HepG2 (cell line): ENCODE measurements around the gene GOLGA6L6. TPM values are rescaled to one million over a fixed set of nuclear protein-coding genes. Genes with fewer than 3 reads are reported as not detected.
A peak's percentile ranks its signal among the peaks of the same experiment; 100 is the strongest.
"Not testable (repeated sequence)": the region's sequence is repeated elsewhere in the genome, so short reads cannot be mapped to it uniquely, and the experiment has no call there.

Source experiments
- ATAC-seq: fragments of 200-7000 bp; cut with Tn5 transposase; 3 replicates; pipeline ENCODE4 v1.9.1; 2020; ENCODE audit warnings: mild to moderate bottlenecking, moderate library complexity
- BruUV-seq: library from RNA; stranded (reverse); fragments of 400-500 nt; replicated peaks from 2 replicates; lab custom pipeline; 2021; lab: Mats Ljungman, UMichigan
- CTCF ChIA-PET: fragments of 300-600 bp; formaldehyde crosslinking; extraction: SDS; loops from one replicate; lab custom pipeline; 2021; ENCODE audit warnings: low total read pairs, inconsistent platforms, low intra/inter-chr PET ratio; lab: Yijun Ruan, JAX
- POLR2A ChIA-PET: fragments of 350-600 bp; sonication (Branson Sonifier 250); formaldehyde crosslinking; loops from one replicate; lab custom pipeline; 2020; ENCODE audit warnings: antibody characterized with exemption, inconsistent platforms; lab: Yijun Ruan, JAX
- DNase-seq: peaks from one replicate; pipeline ENCODE4 v3.0.0-alpha.2; 2015; ENCODE audit warnings: low spot score
- FAIRE-seq: peaks from 3 replicates; lab custom pipeline; 2011; peaks lifted over from hg19 to GRCh38; lab: Jason Lieb, UNC
- H2AFZ ChIP-seq: one replicate; pipeline ENCODE4 v1.6.1; 2011; ENCODE audit warnings: low read length, inconsistent platforms
- H3K27ac ChIP-seq: fragments of 300-600 bp; 3 replicates; pipeline ENCODE4 v1.8.0; 2011; ENCODE audit warnings: mixed run types, mild to moderate bottlenecking, mixed read lengths, low read length, inconsistent platforms; ENCODE audit not compliant: insufficient read depth; ENCODE audit errors: extremely low read length
- H3K27me3 ChIP-seq, 2 experiments: fragments of 200-600 bp in 1 of 2; 2 replicates in 1 of 2; 3 replicates in 1 of 2; pipeline versions ENCODE4 v1.6.0 to v1.8.0; 2011; ENCODE audit warnings: low read length in 2 of 2, mild to moderate bottlenecking in 2 of 2, moderate library complexity in 2 of 2, inconsistent platforms in 1 of 2; ENCODE audit not compliant: insufficient read depth in 2 of 2, control insufficient read depth in 1 of 2
- H3K36me3 ChIP-seq, 2 experiments: fragments of 200-600 bp in 1 of 2; replicated peaks in 1 of 2; 2 replicates in 1 of 2; 3 replicates in 1 of 2; pipeline versions ENCODE4 v1.5.1 to v1.8.0; 2011; ENCODE audit warnings: low read length in 2 of 2, inconsistent platforms in 1 of 2; ENCODE audit not compliant: insufficient read depth in 2 of 2, control insufficient read depth in 1 of 2
- H3K4me1 ChIP-seq: 2 replicates; pipeline ENCODE4 v1.5.1; 2012; ENCODE audit warnings: low read length, inconsistent platforms; ENCODE audit not compliant: insufficient read depth
- H3K4me2 ChIP-seq: 2 replicates; pipeline ENCODE4 v1.6.0; 2011; ENCODE audit warnings: low read depth, low read length, inconsistent platforms
- H3K4me3 ChIP-seq, 3 experiments: fragments of 200-600 bp in 1 of 3; sonication (generic), shearing (Covaris generic) in 1 of 3; replicated peaks in 1 of 3; 2 replicates each; pipeline ENCODE4 v1.5.1; 2011 to 2016; ENCODE audit warnings: low read length in 3 of 3, inconsistent platforms in 2 of 3, low read depth in 2 of 3, mild to moderate bottlenecking in 2 of 3, control low read depth in 1 of 3, mixed read lengths in 1 of 3; ENCODE audit not compliant: insufficient read depth in 1 of 3
- H3K79me2 ChIP-seq: one replicate; pipeline ENCODE4 v1.6.1; 2011; ENCODE audit warnings: low read length, inconsistent platforms; ENCODE audit not compliant: insufficient read depth
- H3K9ac ChIP-seq: 2 replicates; pipeline ENCODE4 v1.6.0; 2011; ENCODE audit warnings: mild to moderate bottlenecking, low read depth, low read length, inconsistent platforms; ENCODE audit not compliant: insufficient read depth
- H3K9me3 ChIP-seq: 2 replicates; pipeline ENCODE4 v1.5.1; 2012; ENCODE audit warnings: mild to moderate bottlenecking, low read length
- H4K20me1 ChIP-seq: 2 replicates; pipeline ENCODE4 v1.6.0; 2011; ENCODE audit warnings: inconsistent platforms, mild to moderate bottlenecking, low read length, moderate library complexity; ENCODE audit not compliant: insufficient read depth
- WGBS: methylation state at CpG from one replicate; pipeline ENCODE4 v1.1.6; 2017; ENCODE audit warnings: low lambda C conversion rate; 5-methylcytosine and 5-hydroxymethylcytosine counted together
- in situ Hi-C: cut with HindIII; loops from 2 replicates; pipeline ENCODE4 v1.10.0; 2017; ENCODE audit warnings: low pct_unique_long_range_greater_than_20kb; ENCODE audit not compliant: extremely low pct_ligation_motif_present
- intact Hi-C: fragments of 100-400 bp; cut with micrococcal nuclease; formaldehyde crosslinking; loops from one replicate; pipeline ENCODE4 v1.10.0; 2022; ENCODE audit not compliant: unreplicated experiment
- polyA plus RNA-seq, 8 experiments: library from polyadenylated mRNA; depleted of rRNA in 3 of 8; stranded (reverse) in 7 of 8; unstranded in 1 of 8; fragments of >200 nt; fragmentation: Illumina TruSeq in 4 of 8; extraction: Trizol in 4 of 8; gene quantifications; 2 replicates each; pipeline versions ENCODE4 v1.2.1 to v1.2.3, GENCODE V29; 2011 to 2016; ENCODE audit warnings: low read depth in 4 of 8, missing spikeins in 1 of 8, mixed read lengths in 1 of 8; ENCODE audit not compliant: insufficient read depth in 1 of 8
- total RNA-seq, 5 experiments: library from RNA; depleted of rRNA; stranded (reverse); fragments of >200 nt; fragmentation: Illumina TruSeq; extraction: Trizol; gene quantifications; 2 replicates each; pipeline ENCODE4 v1.2.3, GENCODE V29; 2016; ENCODE audit warnings: low read depth in 1 of 5

GOLGA6L6 gene
- total and polyA plus RNA-seq, 2 of the 13 experiments (the other 11 are each of a cell fraction or from before 2014, with no cell fraction given), result not detected

- POLR2A ChIA-PET, H3K4me3 ChIP-seq, H3K9ac ChIP-seq, BruUV-seq, FAIRE-seq, ATAC-seq, H4K20me1 ChIP-seq, H3K27ac ChIP-seq, H3K9me3 ChIP-seq, in situ Hi-C loops, H2AFZ ChIP-seq, intact Hi-C loops, H3K4me2 ChIP-seq, H3K79me2 ChIP-seq, H3K36me3 ChIP-seq, H3K27me3 ChIP-seq, CTCF ChIA-PET, H3K4me1 ChIP-seq, DNase-seq: not testable (repeated sequence)
- WGBS, result 85% methylated on average over 19 of the region's 19 CpGs
Observed at GRCh38 chr15:20551289-20551688, 9.7 kb upstream of the GOLGA6L6 start.

GRCh38 chr15:20505926-20506658 lies 35.5 kb downstream of the GOLGA6L6 start:
- ATAC-seq, H3K79me2 ChIP-seq, H4K20me1 ChIP-seq, H3K4me1 ChIP-seq, DNase-seq, intact Hi-C loops, in situ Hi-C loops, H3K27me3 ChIP-seq, H3K36me3 ChIP-seq, H3K4me3 ChIP-seq, H3K9me3 ChIP-seq, CTCF ChIA-PET, H2AFZ ChIP-seq, H3K4me2 ChIP-seq, H3K27ac ChIP-seq, H3K9ac ChIP-seq, POLR2A ChIA-PET, FAIRE-seq, BruUV-seq: not testable (repeated sequence)
- 80% methylated on average over 1 of the region's 87 CpGs for WGBS

DNA sequence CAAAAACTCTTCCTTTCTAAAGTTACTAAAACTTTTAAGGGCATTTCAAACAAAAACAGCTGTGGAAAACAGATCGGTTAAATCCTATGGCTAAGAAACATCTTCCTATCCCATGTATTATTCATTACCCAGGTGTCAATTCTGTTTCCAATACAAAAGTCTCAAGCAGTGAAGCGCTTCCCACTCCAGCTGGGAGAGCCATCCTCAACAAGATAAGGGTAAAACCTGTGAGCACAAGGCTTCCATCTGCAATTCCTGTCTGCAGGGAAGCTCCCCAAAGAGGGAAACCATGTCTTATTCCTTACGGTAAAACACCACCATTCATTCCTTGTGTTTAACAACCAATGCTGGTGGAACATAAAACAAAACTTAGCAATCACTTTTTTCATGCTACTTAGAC lies 38.8 kb downstream of the GOLGA6L6 start:
- H3K4me2 ChIP-seq, H3K79me2 ChIP-seq, POLR2A ChIA-PET, H3K9ac ChIP-seq, H3K4me1 ChIP-seq, intact Hi-C loops, H3K27me3 ChIP-seq, CTCF ChIA-PET, in situ Hi-C loops, H2AFZ ChIP-seq, H3K4me3 ChIP-seq, H3K36me3 ChIP-seq, H3K9me3 ChIP-seq, H4K20me1 ChIP-seq, H3K27ac ChIP-seq, DNase-seq, ATAC-seq, FAIRE-seq: not testable (repeated sequence)
- no CpG with 5 or more reads among the region's 3 CpGs for WGBS
- TSS peak; percentile 88 for BruUV-seq

DNA sequence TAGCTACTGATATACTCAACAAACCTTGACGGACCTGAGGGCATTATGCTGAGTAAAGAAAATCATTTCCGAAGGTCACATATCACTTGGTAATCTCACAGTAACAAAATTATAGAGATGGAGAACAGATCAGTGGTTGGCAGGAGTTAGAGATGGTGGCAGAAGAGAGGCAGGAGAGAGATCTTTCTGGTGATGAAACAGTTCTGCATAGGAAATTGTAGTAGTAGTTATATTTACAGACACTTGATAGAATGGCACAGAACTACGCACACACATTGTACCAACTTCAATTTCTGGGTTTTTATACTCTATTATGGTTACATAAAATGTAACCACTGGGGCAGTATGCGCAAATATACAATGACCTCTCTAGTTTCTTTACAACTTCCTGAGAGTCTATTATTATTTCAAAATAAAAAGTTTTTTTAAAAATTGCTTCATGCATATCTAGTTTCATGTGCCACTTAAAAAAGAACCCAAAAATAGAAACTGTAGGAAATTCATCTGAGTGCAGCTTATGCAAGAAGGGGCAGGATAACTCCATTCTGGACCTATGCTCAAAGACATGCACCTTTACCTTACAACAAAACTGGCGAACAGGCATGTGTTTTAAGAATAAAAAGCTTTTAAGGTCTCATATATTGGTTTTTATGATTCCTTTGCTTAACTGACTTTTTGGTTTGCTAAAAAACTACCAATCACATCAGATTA lies 39.9 kb downstream of the GOLGA6L6 start:
- H3K4me1 ChIP-seq, intact Hi-C loops, H4K20me1 ChIP-seq, ATAC-seq, in situ Hi-C loops, H2AFZ ChIP-seq, CTCF ChIA-PET, DNase-seq, H3K4me3 ChIP-seq, H3K79me2 ChIP-seq, H3K27ac ChIP-seq, H3K9ac ChIP-seq, BruUV-seq, H3K27me3 ChIP-seq, H3K4me2 ChIP-seq, POLR2A ChIA-PET, H3K9me3 ChIP-seq, FAIRE-seq, H3K36me3 ChIP-seq: not testable (repeated sequence)
- WGBS, result no CpG with 5 or more reads among the region's 5 CpGs
